NCI-H1694 (cell line): ENCODE measurements around the gene ANKFN1.

ENCODE experiments used
- DNase-seq: peaks from one replicate; lab custom pipeline; 2025; lab: John Stamatoyannopoulos, UW

ANKFN1 gene

DNA sequence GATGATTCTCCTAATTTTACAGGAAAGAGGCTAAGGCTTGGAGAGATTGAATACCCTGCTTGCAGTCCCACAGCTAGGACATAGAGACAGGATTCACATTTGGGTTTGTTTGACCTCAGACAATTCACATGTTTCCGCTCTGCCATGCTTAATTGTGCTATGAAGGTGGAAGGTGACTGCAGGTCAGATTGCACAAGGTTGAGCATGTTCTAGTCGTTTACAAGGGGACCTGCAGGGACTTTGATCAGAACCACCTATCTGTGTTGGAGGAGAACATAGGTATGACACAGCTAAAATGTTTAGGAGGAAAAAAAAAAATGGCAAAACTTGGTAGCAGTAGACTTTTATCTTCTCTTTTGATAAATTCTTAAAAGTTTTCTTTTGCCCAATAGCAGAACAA lies 4.9 kb upstream of the ANKFN1 start:
- no peak for DNase-seq

DNA sequence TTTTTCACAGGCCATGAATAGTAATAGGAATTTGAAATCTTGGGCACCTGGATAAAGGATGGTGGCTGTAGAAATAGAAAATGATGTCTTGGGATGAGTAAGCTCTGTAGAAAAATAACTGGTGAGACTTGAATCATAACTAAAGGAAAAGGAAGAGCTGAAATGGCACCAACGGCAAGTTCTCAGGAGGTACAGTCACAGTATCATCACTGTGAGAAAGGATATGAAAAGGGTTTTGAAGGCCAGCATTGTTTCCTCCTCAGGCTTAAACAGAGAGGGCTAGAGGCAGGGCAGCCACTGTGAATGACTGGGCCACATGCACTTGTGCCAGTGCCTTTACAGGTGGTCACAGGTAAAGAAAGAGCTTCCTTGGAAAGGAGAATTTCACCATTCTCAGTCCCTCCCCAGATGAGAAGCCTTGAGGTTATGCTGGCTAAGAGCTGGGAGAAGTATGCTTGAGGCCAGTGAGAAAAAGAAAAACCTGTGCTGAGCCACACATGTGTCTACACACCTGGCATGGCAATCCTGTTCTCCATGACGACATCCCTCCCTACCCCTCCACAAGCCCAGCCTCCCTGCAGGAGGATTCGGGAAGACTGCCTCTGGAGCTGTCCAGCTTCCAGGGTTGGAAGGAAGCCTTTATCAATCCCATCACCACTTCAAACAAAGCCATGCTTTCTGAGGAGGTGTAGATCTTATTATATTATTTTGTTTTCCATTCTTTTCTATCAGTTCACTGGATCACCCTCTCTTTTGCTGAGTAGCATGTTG lies 3.8 kb upstream of the ANKFN1 start:
- no peak for DNase-seq

DNA sequence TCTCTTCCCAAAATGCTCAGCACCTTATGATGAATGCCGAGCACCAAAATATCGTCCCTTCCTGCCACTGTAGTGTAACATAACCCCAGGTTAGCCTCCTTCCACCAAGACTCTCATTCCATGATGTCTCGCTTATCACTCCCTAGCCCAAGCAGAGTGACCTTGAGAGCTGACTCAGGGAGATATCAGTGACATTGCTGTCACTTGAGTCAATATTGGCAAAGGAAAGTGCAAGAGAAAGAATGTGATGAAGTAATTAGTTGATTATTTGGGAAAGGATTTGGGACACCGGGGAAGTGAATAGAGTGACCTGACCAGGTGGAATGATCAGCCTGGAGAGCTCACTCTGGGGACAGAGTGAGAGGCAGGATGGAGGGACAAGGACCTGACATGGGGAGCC lies 2.6 kb upstream of the ANKFN1 start:
- DNase-seq: no peak

DNA sequence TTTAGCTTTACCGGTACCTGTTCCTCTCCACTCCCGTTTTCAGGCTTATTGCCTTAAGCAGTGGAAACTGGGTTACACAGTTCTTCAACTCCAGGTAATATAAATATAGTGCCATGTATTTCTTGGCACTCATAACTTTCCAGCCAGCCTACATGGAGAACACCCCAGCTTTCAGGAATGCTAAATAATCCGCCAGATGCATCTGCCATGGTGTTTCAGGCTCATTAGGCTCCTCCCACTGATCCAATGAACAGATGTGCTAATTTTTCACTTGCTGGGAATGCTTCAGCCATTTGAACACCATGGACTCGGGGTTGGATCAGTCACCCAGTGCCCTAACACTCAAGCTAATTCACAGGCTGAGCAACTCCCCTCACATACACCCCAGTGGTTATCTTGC lies 4.6 kb downstream of the ANKFN1 start:
- DNase-seq: no peak

DNA sequence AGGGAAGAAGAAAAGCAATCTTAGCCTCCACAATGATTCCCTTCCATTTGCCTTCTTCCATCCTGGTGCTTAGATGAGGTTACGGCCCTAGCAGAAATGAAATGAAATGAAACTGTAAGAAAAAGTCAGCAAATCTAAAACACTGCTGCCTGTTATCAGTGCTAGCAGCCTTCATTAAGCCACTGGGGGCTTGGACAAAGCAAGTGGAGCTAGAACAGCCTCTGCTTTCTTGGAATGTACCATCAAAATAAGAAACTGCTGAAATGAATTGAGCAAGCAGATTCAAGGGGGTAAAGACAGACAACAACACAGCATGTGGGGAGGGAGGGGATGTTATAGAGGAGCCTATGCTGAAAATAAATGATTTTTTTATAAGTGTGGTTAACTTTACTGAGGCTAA lies 5.1 kb downstream of the ANKFN1 start:
- no peak for DNase-seq

DNA sequence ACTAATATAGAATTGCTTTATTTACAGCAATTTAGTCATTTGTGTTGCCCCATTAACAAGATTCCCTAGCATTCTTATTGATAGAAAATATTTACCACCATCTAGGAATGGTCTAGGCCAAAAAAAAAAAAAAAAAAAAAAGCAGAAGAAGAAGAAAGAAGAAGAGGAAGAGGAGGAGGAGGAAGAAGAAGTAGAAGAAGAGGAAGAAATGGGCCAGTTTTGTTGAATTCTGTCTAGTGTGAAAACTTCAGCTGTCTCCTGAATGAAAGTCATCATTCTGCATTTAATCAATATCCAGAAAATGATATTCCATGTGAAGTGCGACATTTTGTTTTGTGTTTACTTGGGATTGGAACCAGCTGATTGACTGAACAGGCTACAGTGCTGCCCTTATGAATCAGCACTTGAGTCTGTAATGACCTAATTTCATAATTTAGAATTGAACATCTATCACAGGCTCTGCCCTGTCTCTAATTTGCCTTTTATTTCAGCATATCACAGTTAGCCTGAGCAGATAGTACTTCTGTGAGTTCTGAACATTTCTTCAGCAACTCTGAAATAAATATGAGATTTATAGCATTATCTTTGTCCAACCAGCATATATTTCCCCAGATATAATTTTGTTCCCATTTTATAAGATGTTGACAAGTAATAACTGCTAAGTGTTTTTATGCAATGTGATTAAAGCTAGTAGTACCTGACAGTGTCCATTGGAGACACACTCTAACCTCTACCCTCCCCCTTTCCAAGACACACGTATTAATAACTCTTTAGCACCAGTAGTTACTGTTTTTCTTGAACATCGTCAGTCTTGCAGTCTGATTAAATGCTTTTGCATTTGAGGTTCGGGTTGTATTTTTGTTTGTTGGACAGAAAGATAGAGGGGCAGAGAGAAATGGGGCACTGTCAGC lies 5.9 kb downstream of the ANKFN1 start:
- no peak for DNase-seq

DNA sequence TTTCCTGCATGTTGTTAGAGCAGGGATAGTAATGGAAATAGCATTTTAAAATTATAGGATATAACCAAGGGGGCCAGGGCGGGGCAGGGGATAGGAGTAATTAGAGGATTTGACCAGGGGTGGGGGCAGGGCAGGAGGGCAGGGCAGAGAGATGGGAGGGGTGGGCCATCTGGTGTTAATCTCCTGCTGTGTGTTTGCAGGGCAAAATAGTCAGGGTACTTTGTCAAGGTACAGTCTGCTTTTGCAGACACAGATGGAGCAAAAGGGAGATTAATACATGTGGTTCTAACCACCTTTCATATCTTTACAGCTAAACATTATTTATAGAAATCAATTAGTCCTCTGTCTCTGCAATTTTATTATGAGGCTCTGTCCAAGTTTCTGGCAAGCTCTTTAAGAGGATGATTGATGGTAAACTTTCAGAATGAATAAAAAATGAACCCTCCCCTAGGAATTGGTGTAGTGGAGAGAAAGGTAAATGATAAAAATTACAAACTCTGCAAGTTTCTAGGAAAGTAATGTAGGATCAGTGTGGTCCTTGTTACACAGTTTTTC lies 6.6 kb downstream of the ANKFN1 start:
- DNase-seq: peak; percentile 51

DNA sequence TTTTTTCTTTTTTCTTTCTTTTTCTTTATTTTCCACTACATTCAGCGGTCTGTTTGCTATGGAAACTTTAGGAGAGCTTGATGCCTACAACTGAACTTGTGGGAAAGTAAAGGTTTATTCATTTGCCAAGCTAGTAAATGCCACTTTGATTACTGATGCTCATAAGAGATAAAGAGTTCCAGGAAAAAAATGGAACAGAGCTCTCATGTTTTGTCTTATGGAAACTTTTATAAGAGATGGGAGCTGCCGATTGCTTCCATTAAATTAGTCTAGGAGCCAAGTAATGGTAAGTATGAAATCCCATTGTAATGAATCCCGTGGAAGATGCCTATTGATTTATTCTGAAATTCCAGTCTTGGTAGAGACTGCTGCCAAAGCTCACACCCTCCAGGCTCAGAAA lies 7.1 kb downstream of the ANKFN1 start:
- no peak for DNase-seq

DNA sequence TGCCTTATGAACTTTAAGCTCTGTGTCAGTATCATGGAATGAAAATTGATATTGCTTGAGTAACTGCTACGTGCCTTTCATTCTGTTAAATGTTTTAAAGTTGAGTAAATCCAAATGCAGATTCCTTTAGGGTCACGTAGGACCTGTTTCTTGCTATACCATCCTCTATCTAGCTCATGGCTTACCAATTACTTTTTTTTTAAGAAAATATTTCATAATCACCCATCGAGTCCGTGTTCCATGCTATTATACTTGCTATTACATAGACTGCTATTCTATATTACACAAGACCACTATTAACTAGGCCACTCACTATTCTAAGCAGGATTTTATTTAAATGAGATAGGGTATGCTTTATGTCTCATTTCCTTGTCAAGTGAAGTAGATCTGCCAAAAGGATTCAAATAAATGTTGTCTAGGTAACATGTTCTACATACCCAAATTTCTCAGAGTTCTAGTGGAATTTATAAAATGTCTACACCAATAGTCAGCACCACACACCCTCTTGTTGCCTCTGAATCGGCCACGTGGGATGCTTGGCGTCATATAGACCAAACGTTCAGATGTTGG lies 11.9 kb downstream of the ANKFN1 start:
- DNase-seq: no peak

DNA sequence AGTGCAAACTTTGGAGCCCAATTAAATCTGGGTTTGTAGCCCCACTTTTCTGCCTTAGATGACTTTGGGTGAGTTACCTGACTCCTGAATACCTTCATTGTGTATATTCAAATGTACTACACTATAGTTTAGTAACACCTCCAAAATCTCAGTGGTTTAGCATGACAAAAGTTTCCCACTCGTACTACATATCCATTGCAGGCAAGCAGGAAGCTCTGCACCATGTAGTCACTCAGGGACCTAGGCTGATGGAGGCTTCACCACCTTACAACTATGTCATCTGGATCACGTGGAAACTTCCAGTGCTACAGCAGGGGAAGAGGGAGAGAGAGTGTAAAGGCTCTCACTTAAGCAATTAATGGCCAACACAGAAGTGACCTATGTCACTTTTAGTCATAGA lies 14.2 kb downstream of the ANKFN1 start:
- no peak for DNase-seq

DNA sequence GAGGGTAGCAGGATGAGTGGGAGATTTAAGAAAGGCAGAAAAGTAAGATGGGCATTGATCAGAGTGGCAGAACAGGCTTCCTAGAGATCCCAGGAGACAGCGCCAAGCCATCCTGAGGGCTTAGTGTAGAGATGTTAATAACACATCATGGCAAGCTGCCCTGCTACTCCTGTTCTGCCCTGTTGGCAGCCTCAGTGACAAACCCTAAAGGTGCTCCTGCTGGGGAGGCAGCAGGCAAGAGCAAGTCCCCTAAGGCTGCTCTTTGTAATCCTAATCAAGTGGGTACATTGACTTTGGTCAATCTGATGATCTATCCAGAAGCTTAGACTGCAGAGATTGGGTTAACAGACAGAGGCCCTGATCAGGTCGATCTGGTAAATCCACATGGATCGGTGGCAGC lies 16.3 kb downstream of the ANKFN1 start:
- DNase-seq: no peak

DNA sequence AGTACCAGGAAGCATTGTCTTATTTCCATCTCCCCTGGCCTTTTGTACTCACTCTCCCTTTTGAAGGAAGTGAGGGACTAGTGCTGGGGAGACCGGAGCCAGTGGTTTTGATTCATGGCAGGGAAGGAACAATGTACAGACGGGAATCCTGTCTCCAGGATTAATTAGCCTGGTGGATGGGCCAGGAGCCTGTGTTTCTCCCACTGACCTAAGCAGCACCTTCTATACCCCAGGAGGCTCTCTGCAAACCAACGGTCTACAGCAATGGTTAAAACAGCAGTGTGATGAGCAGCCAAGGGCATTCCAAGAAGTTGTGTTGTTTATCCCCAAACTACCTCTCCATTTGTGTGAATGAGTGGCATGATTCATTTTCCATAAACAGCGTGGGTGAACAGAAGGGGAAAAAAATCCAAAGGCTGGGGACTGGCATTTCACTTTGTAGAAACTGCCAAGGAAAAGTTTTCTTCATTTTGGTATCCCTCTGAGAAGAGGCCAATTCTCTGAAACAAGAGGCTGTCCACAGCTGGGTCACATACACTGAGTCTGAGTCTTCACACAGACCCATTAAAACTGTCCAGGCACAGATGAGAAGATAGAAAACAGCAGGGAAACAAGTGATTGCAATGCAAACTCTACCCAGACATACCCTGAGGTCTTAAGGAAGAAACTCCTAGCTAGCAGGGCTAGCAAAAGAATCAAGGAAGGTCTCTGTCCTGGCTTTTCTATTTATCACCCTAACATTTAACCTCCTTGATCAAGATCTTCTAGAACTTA lies 18.1 kb downstream of the ANKFN1 start:
- no peak for DNase-seq

DNA sequence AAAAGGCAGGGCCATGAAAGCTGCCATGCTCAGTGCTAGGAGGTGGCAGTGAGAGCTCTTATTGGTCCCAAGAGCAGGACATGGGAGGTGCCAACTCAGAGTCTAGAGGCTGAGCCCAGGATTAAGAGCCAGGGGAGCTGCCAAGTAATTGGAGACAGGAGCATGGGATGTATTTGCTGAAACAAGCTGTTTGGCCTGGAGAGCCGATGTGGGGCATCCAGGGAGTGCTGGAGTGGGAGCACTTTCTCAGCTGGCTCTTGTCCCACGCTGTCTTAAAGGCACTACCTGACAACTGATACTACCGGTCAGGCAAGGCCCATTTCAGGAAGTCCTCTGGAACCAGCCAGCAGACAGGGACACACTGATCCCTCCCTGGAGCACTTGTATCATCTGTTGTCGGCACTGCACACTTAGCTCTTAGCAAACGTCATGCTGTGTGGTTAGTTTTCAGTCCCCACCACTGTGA lies 19.3 kb downstream of the ANKFN1 start:
- peak; percentile 9 for DNase-seq

DNA sequence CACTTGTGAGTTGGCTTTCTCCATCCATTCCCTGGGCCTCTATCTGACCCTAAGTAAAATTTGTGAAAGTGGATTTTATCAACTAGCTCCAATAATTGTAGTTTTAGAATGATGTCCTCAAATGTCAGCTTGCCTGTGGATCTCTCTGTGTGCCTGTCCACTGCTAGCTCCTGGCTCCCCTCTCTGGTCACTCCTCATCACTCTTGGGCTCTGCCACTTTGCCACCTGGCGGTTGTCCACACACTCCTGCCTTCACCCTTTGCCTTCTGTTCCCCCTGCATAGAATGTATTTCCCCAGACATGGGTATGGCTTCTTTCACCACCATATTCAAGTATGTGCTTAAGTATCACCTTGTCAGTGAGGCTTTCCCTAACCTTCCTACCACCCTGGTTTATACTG lies 19.8 kb downstream of the ANKFN1 start:
- no peak for DNase-seq

DNA sequence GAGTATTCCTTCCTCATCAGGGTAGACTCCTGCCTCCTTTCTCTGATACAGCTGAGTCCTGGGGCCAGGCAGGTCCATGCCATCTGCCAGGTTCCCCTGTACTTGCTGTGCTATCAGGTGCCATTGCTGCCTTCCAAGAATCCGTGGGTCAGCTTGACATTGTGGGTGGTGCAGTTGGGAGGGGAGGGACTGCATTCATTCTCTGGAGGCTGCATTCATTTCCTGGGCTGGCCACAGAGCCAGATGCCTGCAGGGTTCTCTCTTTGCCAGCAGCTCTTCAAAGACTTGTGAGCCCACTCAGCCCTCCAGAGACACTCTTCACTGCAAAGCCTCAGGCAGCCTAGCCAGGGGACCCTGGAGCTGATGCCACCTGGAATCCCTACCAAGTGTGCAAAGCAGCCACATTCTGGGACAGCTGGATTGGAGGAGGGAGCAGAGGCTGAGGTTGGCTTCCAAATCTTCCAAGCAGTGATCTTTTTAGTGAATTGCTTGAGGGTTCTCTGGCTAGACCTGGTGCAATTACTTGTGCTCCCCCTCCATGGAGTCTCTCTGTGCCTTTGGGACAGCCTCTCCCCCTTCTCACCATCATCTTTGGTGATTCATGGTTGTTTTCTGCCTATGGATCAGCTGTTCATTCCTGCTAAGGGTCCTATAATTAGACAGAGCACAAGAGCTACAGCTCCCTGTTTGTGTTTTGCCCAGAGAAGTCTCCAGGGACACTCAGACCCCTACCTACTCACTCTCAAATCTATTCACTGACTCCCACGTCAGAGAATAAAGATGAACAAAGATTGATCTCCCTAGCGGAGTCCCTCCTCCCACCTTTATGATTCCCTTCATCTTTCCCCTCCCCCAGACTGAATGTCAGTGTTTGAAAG lies 20.9 kb downstream of the ANKFN1 start:
- DNase-seq: peak; percentile 38

DNA sequence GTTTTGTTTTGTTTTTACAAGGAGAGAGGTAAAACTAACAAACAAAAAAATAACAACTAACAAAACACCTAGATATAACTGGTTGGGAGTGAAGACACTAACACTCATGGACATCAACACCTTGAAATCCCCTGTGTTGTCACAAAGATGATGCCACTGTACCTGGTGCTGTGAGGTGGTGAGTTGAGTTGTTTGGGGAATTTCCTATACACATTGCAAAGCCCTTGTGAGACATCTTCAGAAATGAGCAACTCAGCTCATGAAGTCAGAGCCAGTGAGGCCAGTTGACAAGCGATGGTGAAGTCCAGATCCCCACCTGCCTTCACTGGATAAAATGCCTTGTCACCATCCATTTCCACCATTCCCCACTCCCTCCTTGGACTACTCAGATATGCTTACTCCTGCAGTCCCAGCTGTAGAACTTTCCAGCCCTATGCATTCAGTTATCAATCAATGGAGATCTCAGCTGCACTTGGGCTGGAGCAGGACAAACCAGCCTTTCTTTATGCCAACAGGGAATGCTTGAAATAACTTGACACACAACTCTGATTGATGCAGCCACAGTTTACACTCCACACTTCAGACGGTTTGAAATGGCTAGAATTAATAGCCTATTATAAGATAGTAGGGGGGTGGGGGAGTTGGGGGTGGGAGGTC lies 22.2 kb downstream of the ANKFN1 start:
- DNase-seq: no peak

DNA sequence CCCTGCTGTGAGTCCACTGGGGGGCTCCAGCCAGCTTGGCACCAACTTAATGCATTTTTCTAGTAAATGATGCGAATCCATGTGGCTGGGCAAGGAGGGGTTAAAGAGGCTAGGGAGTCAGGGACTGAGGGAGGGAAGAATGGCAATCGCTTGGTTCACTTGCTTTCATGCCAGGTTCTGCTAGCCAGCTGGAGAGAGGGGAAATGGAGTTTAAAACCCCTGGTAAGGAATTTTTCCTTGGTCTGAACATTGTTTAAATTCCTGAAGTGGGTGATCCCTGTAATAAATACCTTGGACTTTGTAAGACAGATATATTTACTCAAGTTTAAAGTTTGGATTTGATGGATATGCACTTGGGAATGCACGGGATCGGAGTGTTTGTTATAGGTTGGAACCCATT lies 22.8 kb downstream of the ANKFN1 start:
- no peak for DNase-seq

DNA sequence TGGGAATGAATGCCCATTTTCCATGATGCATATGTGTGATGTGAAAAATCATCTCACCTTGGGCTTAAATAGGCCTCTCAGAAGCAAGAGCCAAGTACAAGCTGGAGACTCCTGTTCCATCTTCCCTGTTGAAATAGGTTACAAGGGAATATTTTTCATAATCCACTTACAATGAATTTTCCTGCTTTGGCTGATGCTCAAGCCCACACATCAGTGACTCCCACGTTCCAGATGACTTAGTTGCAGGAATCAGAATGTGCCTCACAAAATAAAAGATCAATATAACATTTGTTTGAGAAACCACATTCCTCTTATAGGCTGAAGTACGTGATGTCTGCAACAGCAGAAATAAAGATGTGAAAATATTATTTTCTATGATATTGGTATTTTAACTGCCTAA lies 24.1 kb downstream of the ANKFN1 start:
- DNase-seq: no peak

DNA sequence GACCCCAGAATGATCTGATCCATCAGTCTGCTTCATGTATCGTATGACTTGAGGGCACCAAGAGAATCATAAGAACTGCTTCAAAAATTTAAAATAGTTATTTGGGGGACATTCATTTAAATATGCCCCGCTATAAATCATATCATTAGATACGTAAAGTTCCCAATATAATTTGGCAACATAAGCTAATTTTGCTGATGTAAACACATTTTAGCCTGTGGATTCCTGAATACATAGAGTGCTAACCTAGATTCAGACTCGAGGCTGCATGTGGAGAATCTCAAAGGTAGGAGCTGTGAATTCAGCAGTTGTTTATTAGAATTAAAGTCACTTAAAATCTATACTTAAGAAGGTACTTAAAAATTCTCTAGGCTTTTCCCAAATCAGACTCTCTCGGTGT lies 24.9 kb downstream of the ANKFN1 start:
- no peak for DNase-seq

DNA sequence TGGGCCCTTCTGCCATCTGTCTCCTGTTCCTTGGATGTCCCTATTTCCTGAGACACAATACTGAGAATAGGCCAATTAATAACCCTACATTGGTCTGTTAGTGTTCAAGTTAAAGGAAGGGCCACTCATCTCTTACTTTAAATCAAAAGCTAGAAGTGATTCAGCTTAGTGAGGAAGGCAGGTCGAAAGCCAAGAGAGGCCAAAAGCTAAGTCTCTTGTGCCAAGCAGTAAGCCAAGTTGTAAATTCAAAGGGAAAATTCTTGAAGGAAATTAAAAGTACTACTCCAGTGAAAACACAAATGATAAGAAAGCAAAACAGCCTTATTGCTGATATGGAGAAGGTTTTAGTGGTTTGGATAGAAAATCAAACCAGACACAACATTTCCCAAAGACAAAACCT lies 28.8 kb downstream of the ANKFN1 start:
- DNase-seq: no peak
